Activated naive CD8-positive, alpha-beta T cell treated with anti-CD3 and anti-CD28 coated beads, Interleukin-2, amount 50 U/mL, for 16 hours (primary cell): ENCODE measurements around the gene FOXP1.
"Not testable (repeated sequence)": the region's sequence is repeated elsewhere in the genome, so short reads cannot be mapped to it uniquely, and the experiment has no call there.

Experiments used
- DNase-seq: peaks from one replicate; pipeline ENCODE4 v3.0.0-alpha.2; 2020; ENCODE audit warnings: low read depth, low spot score

FOXP1 gene

GRCh38 chr3:71530903-71531530, 52.5 kb downstream of the FOXP1 start:
- no peak for DNase-seq

DNA sequence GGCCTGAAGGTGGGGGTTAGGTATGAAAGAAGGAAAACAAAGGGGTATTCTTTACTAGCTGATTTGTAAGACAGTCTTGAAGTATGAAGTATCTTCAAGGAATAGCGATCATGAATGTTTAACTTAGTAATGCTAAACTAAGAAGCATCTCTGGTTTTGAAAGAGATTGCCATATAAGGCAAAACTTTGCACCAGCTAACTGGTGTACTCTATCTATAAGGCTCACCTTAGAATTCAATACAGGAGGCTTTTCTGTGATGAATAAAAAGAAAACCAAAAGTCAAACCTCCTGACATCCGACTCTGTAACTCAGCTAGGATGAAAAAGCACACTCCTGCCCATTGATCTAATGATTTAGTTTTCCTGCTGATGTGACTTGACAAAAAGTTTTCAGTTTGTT, 54.7 kb downstream of the FOXP1 start:
- no peak for DNase-seq

DNA sequence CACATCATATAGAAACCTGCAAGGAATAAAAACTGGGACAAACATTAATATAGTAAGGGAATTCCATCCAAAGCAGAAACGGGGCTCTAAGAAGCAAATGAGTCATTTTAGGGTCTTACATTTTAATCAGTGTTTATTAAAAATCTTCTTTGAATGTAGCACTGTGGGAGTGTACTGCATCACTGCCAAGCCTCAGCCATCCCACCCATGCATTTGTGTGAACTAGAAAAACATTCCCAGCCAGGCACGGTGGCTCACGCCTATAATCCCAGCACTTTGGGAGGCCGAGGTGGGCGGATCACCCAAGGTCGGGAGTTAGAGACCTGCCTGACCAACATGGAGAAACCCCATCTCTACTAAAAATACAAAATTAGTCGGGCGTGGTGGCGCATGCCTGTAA, 57.1 kb downstream of the FOXP1 start:
- DNase-seq = not testable (repeated sequence)

DNA sequence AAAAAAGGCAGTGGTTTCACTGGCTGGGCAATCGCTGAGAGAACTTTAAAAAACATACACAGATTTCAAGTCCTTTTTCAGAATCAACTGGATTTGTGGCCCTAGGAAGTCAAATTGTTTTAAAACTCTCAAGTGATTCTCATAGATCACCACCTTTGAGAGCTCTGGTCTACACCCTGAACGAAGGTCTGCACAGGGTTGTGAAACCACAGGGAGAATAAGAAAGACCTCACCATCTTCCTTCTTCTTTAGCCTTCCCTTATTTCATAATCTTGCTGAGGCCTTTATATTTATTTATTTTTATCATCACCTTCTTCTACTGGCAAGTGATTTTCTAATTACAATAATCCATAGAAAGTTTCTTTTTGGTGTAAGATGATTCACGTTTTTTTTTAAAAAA, 58.1 kb downstream of the FOXP1 start:
- DNase-seq = no peak

DNA sequence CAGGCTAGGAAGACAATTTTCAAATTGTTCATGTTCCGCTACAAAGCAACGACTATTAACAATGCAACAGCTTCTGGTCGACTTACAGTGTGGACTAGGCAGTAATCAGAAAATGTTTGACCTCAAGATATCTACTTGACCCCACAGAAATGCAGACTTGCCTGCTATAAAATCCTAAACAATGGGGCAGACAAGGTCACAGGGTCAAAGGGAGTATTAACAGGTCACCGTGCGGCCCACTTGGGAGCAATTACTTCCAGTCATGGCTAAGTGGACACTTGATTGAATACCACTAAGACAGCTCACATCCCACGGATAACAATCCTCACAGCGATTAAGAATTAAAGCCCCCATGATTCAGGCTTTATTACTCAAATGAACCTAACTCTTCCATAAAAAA, 58.9 kb downstream of the FOXP1 start:
- DNase-seq = no peak

GRCh38 chr3:71523628-71524027, 59.9 kb downstream of the FOXP1 start:
- no peak for DNase-seq

GRCh38 chr3:71521940-71522876, 61.3 kb downstream of the FOXP1 start:
- DNase-seq = no peak

DNA sequence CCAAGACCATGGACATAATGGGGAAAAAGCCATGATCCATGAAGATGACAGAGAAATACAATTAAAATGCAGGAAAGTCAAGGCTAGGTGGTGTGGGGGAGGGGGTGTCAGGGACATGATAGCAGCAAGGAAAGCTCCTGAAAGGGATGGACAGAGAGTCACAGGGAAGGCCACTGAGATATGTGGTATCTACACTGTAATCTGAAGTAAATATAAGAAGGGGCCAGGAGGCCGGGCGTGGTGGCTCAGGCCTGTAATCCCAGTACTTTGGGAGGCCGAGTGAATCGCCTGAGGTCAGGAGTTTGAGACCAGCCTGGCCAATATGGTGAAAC, 62.5 kb downstream of the FOXP1 start:
- DNase-seq = no peak

GRCh38 chr3:71520161-71521020, 63.1 kb downstream of the FOXP1 start:
- no peak for DNase-seq

DNA sequence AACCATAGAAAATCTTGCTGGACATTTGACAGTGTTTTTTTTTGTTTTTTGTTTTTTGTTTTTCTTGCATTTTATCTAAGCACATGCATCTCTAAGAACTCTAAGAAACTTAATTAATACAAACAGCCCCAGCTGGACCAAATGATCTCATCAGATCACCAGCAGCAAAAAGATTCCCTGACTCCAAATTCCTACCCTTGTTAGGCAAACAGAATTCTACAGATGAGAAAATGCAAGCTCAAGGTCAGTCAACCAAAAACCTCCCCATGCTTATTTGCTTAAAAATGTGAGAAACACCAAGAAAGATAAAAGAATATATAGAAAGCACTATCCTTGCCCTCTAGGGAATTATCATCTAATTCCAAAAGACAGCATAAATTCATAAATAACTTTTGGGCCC, 65.4 kb downstream of the FOXP1 start:
- DNase-seq = no peak

DNA sequence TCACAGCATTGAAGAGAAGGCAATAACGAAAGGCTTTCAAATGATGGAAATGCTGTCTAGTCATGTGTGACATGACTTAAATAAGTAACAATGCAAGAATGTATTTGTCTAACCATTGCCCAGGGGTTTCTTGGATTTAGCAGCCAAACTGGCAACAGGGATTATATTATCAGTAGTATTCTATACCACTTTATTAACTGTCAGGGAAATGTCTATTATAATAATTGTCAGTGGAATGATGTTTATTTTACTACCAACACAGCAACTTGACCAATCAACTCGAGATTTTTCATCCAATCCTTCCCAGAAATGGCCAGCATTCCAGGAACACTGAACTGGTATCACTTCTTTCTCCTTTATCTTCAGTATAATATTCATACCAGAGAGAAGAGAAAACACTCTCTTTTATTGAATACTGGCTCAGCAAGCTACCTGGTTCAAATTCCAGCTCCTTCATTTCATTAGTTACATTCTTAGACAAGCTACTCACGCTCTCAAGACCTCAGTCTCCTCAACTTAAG, 66.2 kb downstream of the FOXP1 start:
- no peak for DNase-seq

DNA sequence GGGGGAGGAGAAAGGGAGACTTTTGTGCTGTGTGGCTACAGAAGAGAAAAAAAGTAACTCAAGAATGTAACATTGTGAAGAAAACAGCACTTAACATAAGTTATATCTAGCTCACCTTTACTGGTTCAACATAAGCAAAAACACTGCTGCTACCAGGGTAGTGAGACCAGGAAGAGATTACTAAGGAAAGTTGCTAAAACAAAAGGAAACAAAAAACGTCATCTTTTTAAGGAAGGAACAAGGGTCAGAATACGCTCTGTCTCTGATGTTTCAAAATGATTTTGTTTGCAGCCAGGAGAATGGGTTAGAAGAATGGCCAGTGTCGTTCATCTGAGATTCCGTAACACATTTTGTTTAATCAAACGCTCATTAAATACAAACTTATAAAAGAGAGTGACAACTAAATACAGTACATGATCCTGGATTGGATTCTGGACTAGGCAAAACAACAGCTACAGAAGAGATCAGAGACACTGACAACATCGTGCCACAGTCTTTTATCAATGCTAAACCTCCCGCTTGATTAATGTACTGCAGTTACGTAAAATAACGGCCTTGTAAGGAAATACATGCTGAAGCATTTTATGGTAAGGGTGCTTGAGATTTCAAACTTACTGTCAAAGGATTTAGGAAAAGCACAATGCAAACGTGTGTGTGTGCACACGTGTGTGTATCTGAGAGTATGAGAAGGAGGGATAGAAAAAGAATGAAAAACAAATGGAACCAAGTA, 67.7 kb downstream of the FOXP1 start:
- DNase-seq = no peak

DNA sequence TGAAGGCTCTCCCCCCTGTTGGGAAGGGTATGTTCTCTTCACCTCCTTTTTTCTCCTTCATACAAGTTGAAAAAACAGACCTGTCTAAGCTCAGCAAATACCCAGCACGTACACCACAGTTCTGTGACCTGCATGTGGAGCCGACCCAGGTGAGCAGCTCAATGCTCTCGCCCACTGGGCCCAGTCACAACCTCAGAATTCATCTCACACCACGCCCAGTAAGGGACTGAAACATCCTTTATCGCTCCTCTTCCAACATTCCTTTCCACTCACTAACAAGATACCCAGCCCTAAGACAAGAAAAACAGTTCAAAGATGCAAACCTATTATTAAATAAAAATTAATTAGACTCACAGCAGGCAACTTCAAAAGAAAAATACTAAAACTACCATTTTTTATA, 68.9 kb downstream of the FOXP1 start:
- no peak for DNase-seq

GRCh38 chr3:71513515-71513914, 70.0 kb downstream of the FOXP1 start:
- DNase-seq = no peak

DNA sequence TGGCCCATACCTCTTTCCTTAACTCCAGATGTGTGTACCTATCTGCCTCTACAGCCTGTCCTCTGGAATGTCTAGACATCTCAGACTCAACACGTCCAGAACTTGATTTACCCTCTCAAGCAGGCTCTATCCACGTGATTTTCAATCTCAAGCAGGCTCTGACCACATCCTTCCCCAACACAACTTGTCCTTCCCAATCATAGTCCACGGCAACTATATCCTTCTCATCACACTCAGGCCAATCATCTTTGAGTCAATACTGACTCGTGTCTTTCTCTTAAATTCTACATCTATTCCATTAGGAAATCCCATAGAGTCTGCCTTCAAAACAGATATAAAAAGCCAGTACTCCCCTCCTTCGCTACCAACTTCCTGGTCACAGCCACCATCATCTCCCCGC, 70.4 kb downstream of the FOXP1 start:
- DNase-seq = no peak

DNA sequence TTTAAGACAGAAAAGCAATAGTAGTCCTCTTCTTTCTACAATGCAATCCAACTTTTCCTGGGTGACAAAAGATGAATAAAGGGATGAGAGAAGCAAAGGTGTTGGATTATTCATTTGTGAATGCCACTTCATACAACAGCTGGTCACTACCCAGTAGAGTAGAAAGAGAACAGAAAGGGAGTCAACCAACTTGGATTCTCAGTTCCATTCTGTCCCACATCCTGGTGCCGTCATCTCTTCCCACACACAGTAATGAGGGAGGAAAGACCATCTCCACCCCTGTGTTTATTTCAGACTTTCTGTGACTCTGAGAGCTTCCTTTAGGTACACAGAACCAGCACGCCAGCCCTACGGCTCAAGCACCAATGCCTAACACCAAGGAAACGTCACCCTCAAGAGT, 71.0 kb downstream of the FOXP1 start:
- DNase-seq = no peak

DNA sequence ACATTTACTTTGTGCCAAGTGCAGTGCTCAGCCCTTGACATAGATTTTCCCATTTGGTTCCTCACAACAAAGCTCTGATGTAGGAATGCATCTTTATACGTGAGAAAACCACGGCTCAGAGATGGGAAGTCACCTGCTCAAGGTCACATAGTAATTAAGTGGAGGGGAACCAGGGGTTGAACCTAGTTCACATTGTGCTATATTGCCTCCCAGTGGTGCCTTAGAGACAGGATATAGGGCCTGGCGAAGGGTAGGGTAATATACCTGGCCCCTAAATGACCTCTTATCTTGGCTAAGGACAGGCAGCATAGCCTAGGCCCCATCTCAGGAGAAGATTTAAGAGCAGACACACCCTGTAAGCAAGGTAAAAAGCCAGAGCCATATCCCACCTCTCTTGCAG, 71.5 kb downstream of the FOXP1 start:
- DNase-seq = peak; percentile 21

DNA sequence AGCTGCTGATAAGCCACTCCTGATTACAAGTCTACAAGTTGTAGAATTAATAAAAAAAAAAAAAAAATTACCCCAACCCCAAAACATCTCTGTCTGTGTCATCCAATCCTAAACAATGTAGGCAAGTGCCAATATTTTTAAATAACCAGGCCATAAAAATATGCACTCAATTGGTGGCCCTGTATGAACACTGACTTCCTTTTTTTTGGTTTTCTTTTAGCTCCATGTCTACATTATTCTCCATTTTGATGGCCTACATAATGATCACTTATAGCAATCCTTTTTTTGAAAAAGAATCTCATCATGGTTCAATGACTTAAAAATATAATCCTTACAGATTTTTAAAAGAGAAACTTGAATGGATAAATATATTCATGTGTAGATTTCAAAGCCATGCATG, 72.1 kb downstream of the FOXP1 start:
- DNase-seq = no peak

GRCh38 chr3:71511037-71511436, 72.5 kb downstream of the FOXP1 start:
- no peak for DNase-seq

DNA sequence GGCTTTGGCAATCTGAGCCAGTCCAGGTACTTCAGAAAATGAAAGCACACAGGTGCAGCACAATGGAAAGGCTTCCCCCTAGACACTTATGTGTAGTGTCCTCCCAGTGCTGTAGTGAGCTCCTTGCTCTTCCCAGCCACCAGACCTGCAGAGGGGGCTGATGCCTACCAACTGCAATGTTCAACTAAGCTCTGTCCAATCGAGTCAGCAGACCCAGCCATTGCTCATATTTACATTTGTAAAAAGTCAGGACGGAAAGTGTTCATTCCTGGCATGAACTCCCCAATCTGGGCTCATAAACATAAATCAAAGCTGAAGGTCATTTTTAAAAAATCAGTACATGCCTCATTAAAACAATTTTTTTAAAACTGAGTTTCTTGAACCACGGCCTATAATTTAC, 73.0 kb downstream of the FOXP1 start:
- no peak for DNase-seq

- DNase-seq = no peak
Observed at GRCh38 chr3:71509066-71509465, 74.5 kb downstream of the FOXP1 start.
